DOHH2 (cell line): ENCODE results near the gene PPP2R5A.

ENCODE experiments used
- H3F3A ChIP-seq: fragments of 200-600 bp; sonication (generic), shearing (Covaris generic); 2 replicates; pipeline ENCODE4 v1.6.0; 2016; ENCODE audit warnings: antibody characterized with exemption, mild to moderate bottlenecking; ENCODE audit not compliant: control insufficient read depth, insufficient read depth
- H3K27ac ChIP-seq: fragments of 200-600 bp; sonication (generic); 2 replicates; pipeline ENCODE4 v1.5.1; 2014; ENCODE audit warnings: low read depth, mild to moderate bottlenecking, low read length, moderate library complexity
- H3K27me3 ChIP-seq: fragments of 200-600 bp; sonication (generic); 2 replicates; pipeline ENCODE4 v1.6.1; 2014; ENCODE audit warnings: mild to moderate bottlenecking, low read length, mixed read lengths; ENCODE audit not compliant: control insufficient read depth
- H3K36me3 ChIP-seq: fragments of 200-600 bp; sonication (generic); 2 replicates; pipeline ENCODE4 v1.6.1; 2014; ENCODE audit warnings: mild to moderate bottlenecking, low read length, moderate library complexity, mixed read lengths; ENCODE audit not compliant: control insufficient read depth
- H3K4me1 ChIP-seq: fragments of 200-600 bp; sonication (generic); 2 replicates; pipeline ENCODE4 v1.6.1; 2014; ENCODE audit warnings: mild to moderate bottlenecking, low read length, mixed read lengths; ENCODE audit not compliant: control insufficient read depth
- H3K4me2 ChIP-seq: fragments of 200-600 bp; sonication (generic); 2 replicates; pipeline ENCODE4 v1.6.0; 2014; ENCODE audit warnings: mild to moderate bottlenecking, low read length, moderate library complexity
- H3K4me3 ChIP-seq: fragments of 200-600 bp; sonication (generic); 2 replicates; pipeline ENCODE4 v1.5.1; 2014; ENCODE audit warnings: mild to moderate bottlenecking, low read length, mixed read lengths
- H3K79me2 ChIP-seq: fragments of 200-600 bp; sonication (generic); 2 replicates; pipeline ENCODE4 v1.6.1; 2014; ENCODE audit warnings: mild to moderate bottlenecking, low read length, mixed read lengths; ENCODE audit not compliant: control insufficient read depth
- H3K9me2 ChIP-seq: fragments of 200-600 bp; sonication (generic); replicated peaks from 2 replicates; pipeline ENCODE4 v1.6.1; 2014; ENCODE audit warnings: mild to moderate bottlenecking, low read length, mixed read lengths; ENCODE audit not compliant: control insufficient read depth
- H3K9me3 ChIP-seq: fragments of 200-600 bp; sonication (generic); 2 replicates; pipeline ENCODE4 v1.6.1; 2014; ENCODE audit warnings: antibody characterized with exemption, low read length, mixed read lengths; ENCODE audit not compliant: control insufficient read depth, insufficient read depth
- H4K20me1 ChIP-seq: fragments of 200-600 bp; sonication (generic); 2 replicates; pipeline ENCODE4 v1.6.0; 2014; ENCODE audit warnings: low read depth, mild to moderate bottlenecking, antibody characterized with exemption, low read length, moderate library complexity; ENCODE audit not compliant: control insufficient read depth, insufficient read depth
- CTCF ChIP-seq: fragments of 200-600 bp; sonication (generic); IDR thresholded peaks from one replicate; pipeline ENCODE4 v1.5.1; 2014; ENCODE audit warnings: antibody characterized with exemption, mild to moderate bottlenecking, low read depth, low read length; ENCODE audit not compliant: poor library complexity, severe bottlenecking
- EZH2phosphoT487 ChIP-seq: fragments of 200-600 bp; sonication (generic); IDR thresholded peaks from 2 replicates; pipeline ENCODE4 v1.6.1; 2017; ENCODE audit warnings: borderline replicate concordance, mild to moderate bottlenecking, antibody characterized with exemption, low read length, moderate library complexity, mixed read lengths

The PPP2R5A gene

GRCh38 chr1:212355230-212355969, 70.2 kb downstream of the PPP2R5A start:
- H3K9me2 ChIP-seq: no peaks in the 10 kb centered on the region
- H3K36me3 ChIP-seq: peaks cover 57% of the 10 kb centered on the region
- H3K27me3 ChIP-seq: no peaks in the 10 kb centered on the region
- TF ChIP-seq EZH2phosphoT487 (no peak), CTCF (no peak)
- no peaks in the 10 kb centered on the region for H4K20me1 ChIP-seq
- no peaks in the 10 kb centered on the region for H3K9me3 ChIP-seq
- no peak overlapping the region for H3K4me2 ChIP-seq
- H3K4me3 ChIP-seq: no peak overlapping the region
- no peak overlapping the region for H3K27ac ChIP-seq
- no peaks in the 10 kb centered on the region for H3K4me1 ChIP-seq
- no peaks in the 10 kb centered on the region for H3K79me2 ChIP-seq
- H3F3A ChIP-seq: peaks cover 8% of the 10 kb centered on the region; the same call in 1 of the 2 replicates

- Histone ChIP-seq H3K36me3 (peaks cover 69% of the 10 kb centered on the region), H3K27ac (no peak overlapping the region), H3K9me3 (no peaks in the 10 kb centered on the region), H3K79me2 (no peaks in the 10 kb centered on the region), H3K4me3 (no peak overlapping the region), H3K27me3 (no peaks in the 10 kb centered on the region), H3K4me1 (no peaks in the 10 kb centered on the region), H3K4me2 (no peak overlapping the region), H3F3A (peaks cover 8% of the 10 kb centered on the region; the same call in 1 of the 2 replicates), H3K9me2 (no peaks in the 10 kb centered on the region), H4K20me1 (no peaks in the 10 kb centered on the region)
- no peak for TF ChIP-seq EZH2phosphoT487
- TF ChIP-seq CTCF: no peak
These were observed 74.7 kb downstream of the PPP2R5A start for GRCh38 chr1:212359794-212360479.

- H3K4me3 ChIP-seq: no peak overlapping the region
- peaks cover 4% of the 10 kb centered on the region; the same call in 1 of the 2 replicates for H4K20me1 ChIP-seq
- no peaks in the 10 kb centered on the region for H3K9me2 ChIP-seq
- H3K27me3 ChIP-seq: no peaks in the 10 kb centered on the region
- H3K9me3 ChIP-seq: no peaks in the 10 kb centered on the region
- no peak overlapping the region for H3K27ac ChIP-seq
- no peak overlapping the region for H3K4me2 ChIP-seq
- H3F3A ChIP-seq: no peaks in the 10 kb centered on the region; the same call in 1 of the 2 replicates
- no peaks in the 10 kb centered on the region for H3K4me1 ChIP-seq
- H3K79me2 ChIP-seq: no peaks in the 10 kb centered on the region
- H3K36me3 ChIP-seq: peaks cover 61% of the 10 kb centered on the region
- no peak for TF ChIP-seq EZH2phosphoT487
- no peak for TF ChIP-seq CTCF
These were observed 79.8 kb downstream of the PPP2R5A start for GRCh38 chr1:212364985-212365384.
